Hepatocyte (in vitro differentiated cells): Measurements from ENCODE around the gene RSPH1.

Experiments used
- EZH2 ChIP-seq: fragments of 200-600 bp; sonication (generic); IDR thresholded peaks from 2 replicates; pipeline ENCODE4 v1.6.1; 2016; ENCODE audit warnings: antibody characterized with exemption, mild to moderate bottlenecking, borderline replicate concordance
- TF ChIP-seq, protein P1 (sequence below): fragments of 200-600 bp; sonication (generic); IDR thresholded peaks from 2 replicates; pipeline ENCODE4 v1.5.1; 2016; ENCODE audit warnings: antibody characterized with exemption, mild to moderate bottlenecking; ENCODE audit not compliant: poor library complexity

DNA sequence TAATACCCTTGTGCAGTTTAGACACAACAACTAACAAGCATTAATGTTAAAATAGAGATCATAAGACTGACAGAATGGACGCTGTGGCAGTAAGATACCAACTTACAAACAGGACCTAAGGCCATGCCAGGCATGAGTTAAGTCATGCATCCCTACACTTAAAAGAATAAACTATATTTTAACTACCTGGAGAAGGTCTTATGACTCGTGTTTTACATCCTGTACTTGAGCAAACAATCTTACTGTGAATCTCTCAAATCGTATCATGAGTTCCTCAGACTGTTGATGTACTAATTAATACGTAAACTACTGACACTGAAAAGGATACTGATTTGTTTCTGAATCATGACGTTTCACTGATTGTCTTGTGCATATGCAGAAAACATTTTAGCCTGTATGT is 2.0 kb upstream of the RSPH1 start:
- TF ChIP-seq, protein P1, sequence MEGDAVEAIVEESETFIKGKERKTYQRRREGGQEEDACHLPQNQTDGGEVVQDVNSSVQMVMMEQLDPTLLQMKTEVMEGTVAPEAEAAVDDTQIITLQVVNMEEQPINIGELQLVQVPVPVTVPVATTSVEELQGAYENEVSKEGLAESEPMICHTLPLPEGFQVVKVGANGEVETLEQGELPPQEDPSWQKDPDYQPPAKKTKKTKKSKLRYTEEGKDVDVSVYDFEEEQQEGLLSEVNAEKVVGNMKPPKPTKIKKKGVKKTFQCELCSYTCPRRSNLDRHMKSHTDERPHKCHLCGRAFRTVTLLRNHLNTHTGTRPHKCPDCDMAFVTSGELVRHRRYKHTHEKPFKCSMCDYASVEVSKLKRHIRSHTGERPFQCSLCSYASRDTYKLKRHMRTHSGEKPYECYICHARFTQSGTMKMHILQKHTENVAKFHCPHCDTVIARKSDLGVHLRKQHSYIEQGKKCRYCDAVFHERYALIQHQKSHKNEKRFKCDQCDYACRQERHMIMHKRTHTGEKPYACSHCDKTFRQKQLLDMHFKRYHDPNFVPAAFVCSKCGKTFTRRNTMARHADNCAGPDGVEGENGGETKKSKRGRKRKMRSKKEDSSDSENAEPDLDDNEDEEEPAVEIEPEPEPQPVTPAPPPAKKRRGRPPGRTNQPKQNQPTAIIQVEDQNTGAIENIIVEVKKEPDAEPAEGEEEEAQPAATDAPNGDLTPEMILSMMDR: no peak
- TF ChIP-seq EZH2: no peak
